Measurements from ENCODE around the gene ZNF35. TPM values are rescaled to one million over a fixed set of nuclear protein-coding genes. Genes with fewer than 3 reads are reported as not detected.

Gene ZNF35
- polyA plus RNA-seq, 2 of the 4 experiments (the other 2 are of a cell fraction): 4.1 to 5.0 TPM

DNA sequence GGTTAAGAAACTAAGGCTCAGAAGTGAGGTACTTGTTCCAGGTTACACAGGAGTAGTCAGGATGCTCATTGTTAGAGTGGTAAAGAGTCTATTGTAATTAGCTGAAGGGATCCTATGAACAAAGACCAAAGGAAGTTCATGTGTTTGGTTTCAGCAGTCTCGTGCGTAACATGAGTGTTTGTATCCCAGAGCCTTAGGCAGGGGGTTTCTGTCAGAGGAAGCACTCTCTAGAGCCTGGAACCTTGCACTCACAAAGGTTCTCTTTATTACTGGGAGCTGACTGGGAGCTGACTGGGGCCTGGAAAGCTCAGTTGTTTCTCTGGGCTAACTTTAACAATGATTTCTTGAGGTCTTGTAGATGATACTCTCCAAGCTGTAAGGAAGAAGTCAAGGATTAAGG, 19.8 kb upstream of the ZNF35 start:
- no peak overlapping the region for H3K4me3 ChIP-seq
- CTCF ChIA-PET: interaction anchor here (0.6 kb wide), 1 partner anchor 23 kb away, joined by 5 read pairs; no protein-coding TSS in a partner anchor
- H3K27ac ChIP-seq: no peak overlapping the region
- H3K9me3 ChIP-seq: peaks cover 46% of the 10 kb centered on the region
- no peak for FAIRE-seq
- no peaks in the 10 kb centered on the region for H3K4me1 ChIP-seq
- H3K4me2 ChIP-seq: no peak overlapping the region
- TF ChIP-seq RCOR1 (IDR thresholded peaks at IDR 0.05; ENCODE audit: low read depth, low read length) (no peak), FOXS1 (CRISPR knock-in tag; IDR thresholded peaks at IDR 0.05) (no peak), EP300 (IDR thresholded peaks at IDR 0.05) (no peak)
- ATAC-seq: no peak
- no peak for DNase-seq (ENCODE audit: low read depth in 1 of 2, low spot score in 1 of 2)
- POLR2A ChIA-PET: no interaction called here
- 94% methylated on average over 2 of the region's 2 CpGs for WGBS (ENCODE audit: missing lambda C conversion rate)

DNA sequence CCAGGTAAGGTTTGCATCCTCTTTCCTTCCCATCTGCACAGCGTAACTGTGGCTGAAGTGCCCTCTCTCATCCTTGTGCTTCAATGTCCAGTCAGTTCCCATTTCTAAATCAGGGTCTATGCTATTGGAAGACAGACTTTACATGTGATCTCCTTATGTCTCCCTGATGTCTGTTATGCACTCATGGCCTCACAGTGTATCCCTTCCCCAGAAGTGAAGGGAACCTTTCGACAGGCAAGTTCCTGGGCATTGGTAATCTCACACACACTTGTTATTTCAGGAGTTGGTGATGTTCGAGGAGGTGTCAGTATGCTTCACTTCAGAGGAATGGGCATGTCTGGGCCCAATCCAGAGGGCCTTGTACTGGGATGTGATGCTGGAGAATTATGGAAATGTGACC, 16.3 kb upstream of the ZNF35 start:
- ChIA-PET POLR2A (no interaction called here), CTCF (no interaction called here)
- H3K4me2 ChIP-seq: no peak overlapping the region
- H3K4me3 ChIP-seq: no peak overlapping the region
- no peaks in the 10 kb centered on the region for H3K4me1 ChIP-seq
- TF ChIP-seq TFCP2L1 (CRISPR knock-in tag; IDR thresholded peaks at IDR 0.05) (no peak), JUN (IDR thresholded peaks at IDR 0.05) (no peak), SREBF2 (IDR thresholded peaks at IDR 0.05) (no peak), ATOH8 (CRISPR knock-in tag; IDR thresholded peaks at IDR 0.05; ENCODE audit: low read depth) (no peak)
- TF ChIP-seq, protein P1, sequence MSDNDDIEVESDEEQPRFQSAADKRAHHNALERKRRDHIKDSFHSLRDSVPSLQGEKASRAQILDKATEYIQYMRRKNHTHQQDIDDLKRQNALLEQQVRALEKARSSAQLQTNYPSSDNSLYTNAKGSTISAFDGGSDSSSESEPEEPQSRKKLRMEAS (IDR thresholded peaks at IDR 0.05): no peak
- H3K9me3 ChIP-seq: peaks cover 28% of the 10 kb centered on the region; the same call in 2 of the 3 replicates
- FAIRE-seq: no peak
- ATAC-seq: no peak
- no peak overlapping the region for H3K27ac ChIP-seq
- WGBS (ENCODE audit: missing lambda C conversion rate): 84% methylated on average over 3 of the region's 3 CpGs
- no peak for DNase-seq (ENCODE audit: low read depth in 1 of 2, low spot score in 1 of 2)

GRCh38 chr3:44642337-44642736, 6.2 kb upstream of the ZNF35 start:
- DNase-seq (ENCODE audit: low read depth in 1 of 2, low spot score in 1 of 2): no peak
- CTCF ChIA-PET: no interaction called here
- no peak for FAIRE-seq
- ATAC-seq: no peak
- POLR2A ChIA-PET: no interaction called here
- TF ChIP-seq HOXB5 (CRISPR knock-in tag; IDR thresholded peaks at IDR 0.05) (no peak), CBX2 (IDR thresholded peaks at IDR 0.05; ENCODE audit: borderline replicate concordance, low read depth) (no peak), MAFK (IDR thresholded peaks at IDR 0.05; ENCODE audit: partially characterized antibody) (no peak), JUN (IDR thresholded peaks at IDR 0.05) (no peak), HDAC2 (IDR thresholded peaks at IDR 0.05) (no peak), SREBF2 (IDR thresholded peaks at IDR 0.05) (no peak), ATOH8 (CRISPR knock-in tag; IDR thresholded peaks at IDR 0.05; ENCODE audit: low read depth) (no peak), CHD2 (IDR thresholded peaks at IDR 0.05; ENCODE audit: low read length, partially characterized antibody) (no peak), HEYL (CRISPR knock-in tag; IDR thresholded peaks at IDR 0.05) (no peak), GATA3 (IDR thresholded peaks at IDR 0.05; ENCODE audit: borderline replicate concordance) (no peak), RARB (CRISPR knock-in tag; IDR thresholded peaks at IDR 0.05) (no peak), ELK1 (IDR thresholded peaks at IDR 0.05; ENCODE audit: low read depth, low read length) (no peak)
- TF ChIP-seq, protein P2, sequence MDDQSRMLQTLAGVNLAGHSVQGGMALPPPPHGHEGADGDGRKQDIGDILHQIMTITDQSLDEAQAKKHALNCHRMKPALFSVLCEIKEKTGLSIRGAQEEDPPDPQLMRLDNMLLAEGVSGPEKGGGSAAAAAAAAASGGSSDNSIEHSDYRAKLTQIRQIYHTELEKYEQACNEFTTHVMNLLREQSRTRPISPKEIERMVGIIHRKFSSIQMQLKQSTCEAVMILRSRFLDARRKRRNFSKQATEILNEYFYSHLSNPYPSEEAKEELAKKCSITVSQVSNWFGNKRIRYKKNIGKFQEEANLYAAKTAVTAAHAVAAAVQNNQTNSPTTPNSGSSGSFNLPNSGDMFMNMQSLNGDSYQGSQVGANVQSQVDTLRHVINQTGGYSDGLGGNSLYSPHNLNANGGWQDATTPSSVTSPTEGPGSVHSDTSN (IDR thresholded peaks at IDR 0.05): no peak
- Histone ChIP-seq H3K9me3 (peaks cover 75% of the 10 kb centered on the region), H3K4me1 (no peaks in the 10 kb centered on the region), H3K4me2 (no peak overlapping the region), H3K27ac (no peak overlapping the region), H3K4me3 (no peak overlapping the region)
- 95% methylated on average over 4 of the region's 4 CpGs for WGBS (ENCODE audit: missing lambda C conversion rate)

All from A549 (cell line).